IMR-90 (cell line): ENCODE results near the gene FRMD5. TPM values are rescaled to one million over a fixed set of nuclear protein-coding genes. Genes with fewer than 3 reads are reported as not detected.

Experiments
- ATAC-seq: fragments of 200-7000 bp; cut with Tn5 transposase; 2 replicates; pipeline ENCODE4 v1.9.1; 2020; ENCODE audit warnings: low read depth, mild to moderate bottlenecking, moderate library complexity
- BruUV-seq: library from RNA; stranded (reverse); fragments of 400-500 nt; replicated peaks from 2 replicates; lab custom pipeline; 2021; lab: Mats Ljungman, UMichigan
- CTCF ChIA-PET: fragments of 300-600 bp; formaldehyde crosslinking; extraction: SDS; loops from one replicate; lab custom pipeline; 2021; ENCODE audit warnings: antibody characterized with exemption; lab: Yijun Ruan, JAX
- POLR2A ChIA-PET: fragments of 300-600 bp; sonication (Branson Sonifier 250); formaldehyde crosslinking; loops from one replicate; lab custom pipeline; 2022; ENCODE audit warnings: antibody characterized with exemption; ENCODE audit not compliant: unreplicated experiment; lab: Charles Lee
- DNase-seq: peaks from one replicate; pipeline ENCODE4 v3.0.0; 2013
- H2AFZ ChIP-seq: replicated peaks from 2 replicates; pipeline ENCODE3; 2013; ENCODE audit warnings: low read length, mild to moderate bottlenecking; ENCODE audit not compliant: poor library complexity
- H2AK5ac ChIP-seq: 2 replicates; pipeline ENCODE4 v1.6.1; 2013; ENCODE audit warnings: low read depth, low read length, inconsistent platforms
- H2AK9ac ChIP-seq: replicated peaks from 2 replicates; pipeline ENCODE3; 2013; ENCODE audit warnings: mild to moderate bottlenecking, low read depth, low read length, moderate library complexity; ENCODE audit not compliant: poor library complexity
- H2BK120ac ChIP-seq: 2 replicates; pipeline ENCODE4 v1.6.1; 2013; ENCODE audit warnings: low read depth, low read length, inconsistent platforms
- H2BK15ac ChIP-seq: 3 replicates; pipeline ENCODE4 v1.6.1; 2013; ENCODE audit warnings: low read depth, low read length, inconsistent platforms
- H2BK20ac ChIP-seq: 2 replicates; pipeline ENCODE4 v1.6.1; 2013; ENCODE audit warnings: low read depth, mild to moderate bottlenecking, inconsistent platforms, low read length, moderate library complexity
- H2BK5ac ChIP-seq: 2 replicates; pipeline ENCODE4 v1.6.1; 2013; ENCODE audit warnings: mild to moderate bottlenecking, low read depth, low read length, inconsistent platforms; ENCODE audit not compliant: poor library complexity, severe bottlenecking
- H3K14ac ChIP-seq: replicated peaks from 2 replicates; pipeline ENCODE4 v1.6.1; 2013; ENCODE audit warnings: low read depth, low read length, inconsistent platforms
- H3K18ac ChIP-seq: 2 replicates; pipeline ENCODE4 v1.6.1; 2013; ENCODE audit warnings: low read depth, low read length, control low read depth
- H3K23ac ChIP-seq: 2 replicates; pipeline ENCODE4 v1.6.1; 2013; ENCODE audit warnings: low read depth, low read length, inconsistent platforms
- H3K27ac ChIP-seq: 2 replicates; pipeline ENCODE4 v1.5.1; 2013; ENCODE audit warnings: mild to moderate bottlenecking, control low read depth, low read length; ENCODE audit not compliant: insufficient read depth
- H3K27me3 ChIP-seq: 2 replicates; pipeline ENCODE4 v1.6.1; 2013; ENCODE audit warnings: low read length; ENCODE audit not compliant: control insufficient read depth, insufficient read depth
- H3K36me3 ChIP-seq: 2 replicates; pipeline ENCODE4 v1.6.1; 2013; ENCODE audit warnings: low read length, mixed read lengths; ENCODE audit not compliant: control insufficient read depth, insufficient read depth
- H3K4ac ChIP-seq: 2 replicates; pipeline ENCODE4 v1.6.1; 2013; ENCODE audit warnings: low read depth, low read length, inconsistent platforms
- H3K4me1 ChIP-seq: 2 replicates; pipeline ENCODE4 v1.6.1; 2013; ENCODE audit warnings: low read length, mixed read lengths; ENCODE audit not compliant: control insufficient read depth, insufficient read depth
- H3K4me2 ChIP-seq: 2 replicates; pipeline ENCODE4 v1.6.1; 2013; ENCODE audit warnings: low read depth, mild to moderate bottlenecking, control low read depth, low read length, moderate library complexity
- H3K4me3 ChIP-seq: 2 replicates; pipeline ENCODE4 v1.5.1; 2013; ENCODE audit warnings: low read depth, mild to moderate bottlenecking, control low read depth, low read length, moderate library complexity; ENCODE audit not compliant: insufficient read depth
- H3K56ac ChIP-seq: 2 replicates; pipeline ENCODE4 v1.6.1; 2013; ENCODE audit warnings: low read length, inconsistent platforms; ENCODE audit not compliant: insufficient read depth; ENCODE audit errors: extremely low read depth
- H3K79me1 ChIP-seq, 2 experiments: 2 replicates each; pipeline ENCODE4 v1.6.1; 2013; ENCODE audit warnings: low read length in 2 of 2, inconsistent platforms in 1 of 2, low read depth in 1 of 2
- H3K9ac ChIP-seq: 2 replicates; pipeline ENCODE4 v1.6.1; 2013; ENCODE audit warnings: low read depth, low read length, control low read depth
- H3K9me1 ChIP-seq: 2 replicates; pipeline ENCODE4 v1.6.1; 2013; ENCODE audit warnings: low read length, inconsistent platforms; ENCODE audit not compliant: insufficient read depth
- H3K9me3 ChIP-seq: 2 replicates; pipeline ENCODE4 v1.6.1; 2013; ENCODE audit warnings: low read length; ENCODE audit not compliant: control insufficient read depth, insufficient read depth
- H4K20me1 ChIP-seq: 2 replicates; pipeline ENCODE4 v1.6.1; 2013; ENCODE audit warnings: low read length, inconsistent platforms; ENCODE audit not compliant: insufficient read depth
- H4K5ac ChIP-seq: 2 replicates; pipeline ENCODE4 v1.6.1; 2013; ENCODE audit warnings: mild to moderate bottlenecking, low read depth, low read length, control low read depth
- H4K8ac ChIP-seq, 2 experiments: 2 replicates each; pipeline ENCODE4 v1.6.1; 2013; ENCODE audit warnings: low read depth in 2 of 2, low read length in 2 of 2, control low read depth in 1 of 2, inconsistent platforms in 1 of 2
- H4K91ac ChIP-seq: 2 replicates; pipeline ENCODE4 v1.6.1; 2013; ENCODE audit warnings: low read depth, low read length, inconsistent platforms; ENCODE audit not compliant: insufficient read depth
- BHLHE40 ChIP-seq: fragments of 150-350 bp; IDR thresholded peaks from 2 replicates; pipeline ENCODE4 v1.6.1; 2016; ENCODE audit warnings: mild to moderate bottlenecking, low read depth, low read length
- CEBPB ChIP-seq: IDR thresholded peaks from 2 replicates; pipeline ENCODE4 v1.6.1; 2012; ENCODE audit warnings: low read depth, low read length, improper control_type of control experiment
- CHD1 ChIP-seq: IDR thresholded peaks from 2 replicates; pipeline ENCODE4 v1.6.1; 2012; ENCODE audit warnings: low read depth, low read length, improper control_type of control experiment
- CTCF ChIP-seq: conservative IDR thresholded peaks from 2 replicates; pipeline ENCODE4 v1.5.1; 2012; ENCODE audit warnings: mild to moderate bottlenecking, low read depth, low read length, improper control_type of control experiment
- MXI1 ChIP-seq: IDR thresholded peaks from 2 replicates; pipeline ENCODE4 v1.6.1; 2012; ENCODE audit warnings: low read depth, mild to moderate bottlenecking, low read length, moderate library complexity, borderline replicate concordance
- NFE2L2 ChIP-seq: fragments of 150-350 bp; IDR thresholded peaks from 2 replicates; pipeline ENCODE4 v1.6.1; 2016; ENCODE audit warnings: low read depth, mild to moderate bottlenecking, low read length
- POLR2A ChIP-seq: IDR thresholded peaks from 2 replicates; pipeline ENCODE4 v1.6.1; 2012; ENCODE audit warnings: mild to moderate bottlenecking, low read depth, low read length
- RCOR1 ChIP-seq: IDR thresholded peaks from 2 replicates; pipeline ENCODE4 v1.6.1; 2012; ENCODE audit warnings: mild to moderate bottlenecking, low read length, improper control_type of control experiment; ENCODE audit not compliant: insufficient replicate concordance
- RFX5 ChIP-seq: IDR thresholded peaks from 2 replicates; pipeline ENCODE4 v1.8.0; 2012; ENCODE audit warnings: low read depth, mild to moderate bottlenecking, low read length, moderate library complexity
- SMC3 ChIP-seq: fragments of 150-350 bp; IDR thresholded peaks from 2 replicates; pipeline ENCODE4 v1.6.1; 2016; ENCODE audit warnings: low read depth, mild to moderate bottlenecking, antibody characterized with exemption, low read length, moderate library complexity
- WGBS, 2 experiments: methylation state at CpG; one replicate each; pipeline versions ENCODE4 v1.1.5 to v1.1.7; 2013; ENCODE audit warnings: missing lambda C conversion rate in 2 of 2; ENCODE audit not compliant: insufficient read length in 1 of 2; ENCODE audit errors: extremely low coverage in 2 of 2; 5-methylcytosine and 5-hydroxymethylcytosine counted together
- dilution Hi-C: fragments of 300-500 bp; cut with HindIII; formaldehyde crosslinking; loops from one replicate; pipeline ENCODE4 v1.14.3; 2018; ENCODE audit warnings: low sequenced_read_pairs; ENCODE audit not compliant: unreplicated experiment
- in situ Hi-C: fragments of 300-500 bp; cut with MboI; formaldehyde crosslinking; loops from 3 replicates; pipeline ENCODE4 v1.14.3; 2019; ENCODE audit warnings: low sequenced_read_pairs, inconsistent platforms, mixed read lengths
- intact Hi-C: fragments of 100-400 bp; cut with micrococcal nuclease; formaldehyde crosslinking; loops from 2 replicates; pipeline ENCODE4 v1.10.0; 2022
- polyA plus RNA-seq, 3 experiments: library from polyadenylated mRNA; depleted of rRNA; stranded (reverse); fragments of >200 nt; gene quantifications; 2 replicates each; pipeline ENCODE4 v1.2.3, GENCODE V29; 2012; ENCODE audit warnings: low replicate concordance in 1 of 3
- total RNA-seq: library from RNA; depleted of rRNA; stranded (reverse); fragments of >200 nt; gene quantifications from 2 replicates; pipeline ENCODE4 v1.2.3, GENCODE V29; 2012

The FRMD5 gene
- total and polyA plus RNA-seq, 2 of the 4 experiments (the other 2 are of a cell fraction): 4.1 to 5.4 TPM

- POLR2A ChIA-PET: no interaction called here
Measured at GRCh38 chr15:44144184-44144583, 50.9 kb downstream of the FRMD5 start.

More at GRCh38 chr15:44144184-44144583, 50.9 kb downstream of the FRMD5 start:
- Histone ChIP-seq H4K91ac (no peak overlapping the region), H3K27me3 (no peaks in the 10 kb centered on the region), H3K4ac (no peak overlapping the region), H4K5ac (no peak overlapping the region), H2BK5ac (no peak overlapping the region), H2BK20ac (no peak overlapping the region), H3K23ac (no peak overlapping the region), H3K4me2 (no peak overlapping the region), H3K36me3 (no peaks in the 10 kb centered on the region), H3K9ac (no peak overlapping the region), H3K4me3 (no peak overlapping the region), H3K27ac (no peak overlapping the region), H4K20me1 (no peaks in the 10 kb centered on the region), H2AK9ac (no peak overlapping the region), H3K79me1 (no peaks in the 10 kb centered on the region; a peak in 1 of 4 replicates), H3K56ac (no peak overlapping the region), H4K8ac (no peak overlapping the region), H2AK5ac (no peak overlapping the region), H2BK15ac (no peak overlapping the region), H3K9me1 (no peaks in the 10 kb centered on the region), H2AFZ (no peak overlapping the region), H3K14ac (no peak overlapping the region), H3K9me3 (no peaks in the 10 kb centered on the region), H3K18ac (no peak overlapping the region), H2BK120ac (no peak overlapping the region), H3K4me1 (no peaks in the 10 kb centered on the region)
- no CpG with 5 or more reads among the region's 1 CpG for WGBS, 2 experiments
- no peak for DNase-seq
- no peak for ATAC-seq
- BruUV-seq: no TSS peak
- intact Hi-C loops: no loop called here
- CTCF ChIA-PET: interaction anchor here (0.6 to 0.9 kb wide), 3 partner anchors 9 to 144 kb away, joined by 3 read pairs; no protein-coding TSS in a partner anchor
- in situ Hi-C loops: no loop called here
- TF ChIP-seq CEBPB (no peak), SMC3 (no peak), NFE2L2 (no peak), BHLHE40 (no peak), RCOR1 (no peak), MXI1 (no peak), CHD1 (no peak), POLR2A (no peak), RFX5 (no peak), CTCF (no peak)
- dilution Hi-C loops: no loop called here
